ENCODE measurements around the gene GRIP1.

GRIP1 gene

DNA sequence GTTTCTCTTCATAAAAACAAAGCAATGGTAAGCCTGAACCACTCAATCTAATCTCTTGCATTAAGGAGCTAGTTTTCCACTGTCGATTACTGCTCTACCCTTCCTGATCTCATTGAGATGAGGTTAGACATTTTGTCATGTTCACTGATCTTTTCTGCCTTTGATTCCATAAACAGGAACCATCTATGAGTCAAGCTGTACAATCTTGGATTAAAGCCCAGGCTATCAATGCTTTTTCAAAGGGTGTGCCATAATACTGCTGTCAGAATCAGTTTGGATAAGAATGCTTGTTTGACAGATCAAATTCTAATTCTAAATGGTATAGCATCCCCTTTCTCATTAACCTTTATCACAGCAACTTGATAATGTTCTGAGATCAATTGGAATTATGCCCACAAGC is 16.1 kb downstream of the GRIP1 start:
- ChIA-PET CTCF (interaction anchor here (1.1 kb wide), 1 partner anchor 30 kb away, joined by 3 read pairs; no protein-coding TSS in a partner anchor), POLR2A (ENCODE audit: low non-redundant PET) (interaction anchor here (0.6 kb wide), 1 partner anchor 1393 kb away, joined by 3 read pairs; no protein-coding TSS in a partner anchor)
- DNase-seq (ENCODE audit: low spot score): peak; percentile 47
- TF ChIP-seq CTCF (conservative IDR thresholded peaks at IDR 0.05; ENCODE audit: low read depth): no peak
- H3K27ac ChIP-seq: no peak overlapping the region

GRCh38 chr12:66662179-66662578 is 16.7 kb downstream of the GRIP1 start:
- POLR2A ChIA-PET (ENCODE audit: low non-redundant PET): interaction anchor here (0.6 kb wide), 1 partner anchor 1393 kb away, joined by 3 read pairs; no protein-coding TSS in a partner anchor
- CTCF ChIA-PET: interaction anchor here (1.1 kb wide), 1 partner anchor 31 kb away, joined by 3 read pairs; no protein-coding TSS in a partner anchor
- DNase-seq (ENCODE audit: low spot score): peak; percentile 22
- no peak overlapping the region for H3K27ac ChIP-seq
- no peak for TF ChIP-seq CTCF (conservative IDR thresholded peaks at IDR 0.05; ENCODE audit: low read depth)

DNA sequence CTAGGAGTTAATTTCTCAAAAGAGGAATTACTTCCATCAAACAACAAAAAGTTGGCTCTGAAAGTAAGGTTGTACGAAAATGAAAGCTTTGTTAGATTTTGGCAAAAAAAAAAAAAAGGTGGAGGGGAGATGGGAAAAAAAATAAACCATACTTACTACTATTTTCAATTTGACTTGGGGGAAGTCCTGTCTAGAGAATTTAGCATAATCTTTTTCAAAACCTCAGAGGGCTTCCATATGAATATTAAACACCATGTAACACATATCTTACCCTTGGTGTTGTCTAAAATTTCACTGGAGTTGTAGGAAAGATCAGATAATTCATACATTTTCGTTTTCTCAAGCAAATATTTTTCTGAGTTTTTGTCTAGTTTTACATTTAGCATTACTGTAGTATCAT is 17.5 kb downstream of the GRIP1 start:
- CTCF ChIA-PET: no interaction called here
- TF ChIP-seq CTCF (conservative IDR thresholded peaks at IDR 0.05; ENCODE audit: low read depth): no peak
- H3K27ac ChIP-seq: no peak overlapping the region
- DNase-seq (ENCODE audit: low spot score): no peak
- POLR2A ChIA-PET (ENCODE audit: low non-redundant PET): no interaction called here

- CTCF ChIA-PET: no interaction called here
- DNase-seq (ENCODE audit: low spot score): no peak
- POLR2A ChIA-PET (ENCODE audit: low non-redundant PET): no interaction called here
- H3K27ac ChIP-seq: no peak overlapping the region
- TF ChIP-seq CTCF (conservative IDR thresholded peaks at IDR 0.05; ENCODE audit: low read depth): no peak
Measured at GRCh38 chr12:66653796-66654195, 25.1 kb downstream of the GRIP1 start.

DNA sequence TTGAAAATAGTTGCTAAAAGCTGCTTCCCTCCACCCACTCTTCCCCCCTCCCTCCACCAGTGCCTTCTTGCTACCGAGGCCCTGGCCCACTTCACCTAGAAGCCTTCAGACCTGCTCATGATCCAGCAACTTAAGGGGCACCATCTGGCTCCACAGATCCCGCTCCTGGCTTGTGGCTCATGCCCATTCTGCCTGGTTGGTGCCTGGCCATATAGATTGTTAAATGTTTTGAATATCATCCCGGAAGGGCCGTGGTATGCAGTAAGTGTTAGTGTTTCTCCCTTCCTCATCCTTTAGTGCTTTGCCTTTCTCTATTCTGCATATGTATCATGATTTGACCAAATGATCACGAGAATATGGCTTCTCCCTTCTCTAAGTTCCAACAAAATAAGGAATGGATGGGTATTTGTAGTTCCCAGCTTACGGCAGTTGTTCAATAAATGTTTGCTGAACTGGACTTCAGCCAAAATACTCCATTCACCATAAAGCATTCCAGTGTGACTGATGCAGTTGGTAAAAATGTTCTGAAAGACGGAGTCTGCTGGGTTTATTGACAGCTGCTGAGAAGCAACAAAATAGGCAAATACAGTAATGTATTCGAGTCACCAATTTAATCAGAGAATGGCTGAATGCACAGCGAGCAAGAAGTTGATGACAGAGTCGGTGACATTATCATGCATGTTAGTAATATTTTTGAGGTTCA is 30.7 kb downstream of the GRIP1 start:
- H3K27ac ChIP-seq: no peak overlapping the region; the same call in 1 of the 2 replicates
- CTCF ChIA-PET: interaction anchor here (0.5 to 1.0 kb wide), 2 partner anchors 130 to 682 kb away, joined by 4 to 5 read pairs; no protein-coding TSS in a partner anchor
- POLR2A ChIA-PET (ENCODE audit: low non-redundant PET): no interaction called here
- peak; percentile 31 for DNase-seq (ENCODE audit: low spot score)
- TF ChIP-seq CTCF (conservative IDR thresholded peaks at IDR 0.05; ENCODE audit: low read depth): no peak

DNA sequence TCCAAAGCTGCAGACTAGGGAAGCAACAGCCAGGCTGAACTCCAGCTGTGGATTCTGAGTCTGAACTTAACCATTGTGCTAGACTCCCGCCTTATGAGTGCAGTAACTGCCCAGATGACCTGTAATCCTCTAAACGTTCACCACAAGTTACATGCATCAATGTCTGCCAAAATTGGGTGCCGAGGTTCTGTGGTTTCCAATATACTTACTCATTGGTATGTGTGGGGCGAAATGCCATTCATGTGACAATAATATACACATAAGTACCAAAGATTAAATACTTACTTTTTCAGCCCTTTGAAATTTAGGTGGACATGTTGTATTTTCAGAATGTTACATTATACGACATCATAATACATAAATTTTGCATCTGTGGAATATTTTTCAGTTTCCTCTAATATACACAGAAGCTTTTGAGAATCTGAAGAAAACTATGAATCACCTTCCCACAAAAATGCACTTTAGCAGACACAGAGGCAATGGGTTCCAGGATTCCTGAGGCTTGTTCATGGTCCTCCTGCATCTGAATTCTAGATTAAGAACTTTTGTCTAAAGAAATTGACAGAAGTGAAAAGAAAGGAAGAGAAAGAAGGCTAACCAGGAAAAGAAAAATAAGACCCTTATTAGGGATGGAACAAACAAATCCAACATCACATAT is 31.7 kb downstream of the GRIP1 start:
- H3K27ac ChIP-seq: no peak overlapping the region

More for the DNA sequence above, 31.7 kb downstream of the GRIP1 start:
- ChIA-PET CTCF (interaction anchor here (0.5 kb wide), 1 partner anchor 683 kb away, joined by 5 read pairs; no protein-coding TSS in a partner anchor), POLR2A (ENCODE audit: low non-redundant PET) (no interaction called here)
- TF ChIP-seq CTCF (conservative IDR thresholded peaks at IDR 0.05; ENCODE audit: low read depth): no peak
- DNase-seq (ENCODE audit: low spot score): peak; percentile 77

Data from RWPE1 (cell line).